NCI-H146 (cell line): Measurements from ENCODE around the gene INAFM2.

Source experiments
- DNase-seq: peaks from one replicate; lab custom pipeline; 2025; lab: John Stamatoyannopoulos, UW

The INAFM2 gene

DNA sequence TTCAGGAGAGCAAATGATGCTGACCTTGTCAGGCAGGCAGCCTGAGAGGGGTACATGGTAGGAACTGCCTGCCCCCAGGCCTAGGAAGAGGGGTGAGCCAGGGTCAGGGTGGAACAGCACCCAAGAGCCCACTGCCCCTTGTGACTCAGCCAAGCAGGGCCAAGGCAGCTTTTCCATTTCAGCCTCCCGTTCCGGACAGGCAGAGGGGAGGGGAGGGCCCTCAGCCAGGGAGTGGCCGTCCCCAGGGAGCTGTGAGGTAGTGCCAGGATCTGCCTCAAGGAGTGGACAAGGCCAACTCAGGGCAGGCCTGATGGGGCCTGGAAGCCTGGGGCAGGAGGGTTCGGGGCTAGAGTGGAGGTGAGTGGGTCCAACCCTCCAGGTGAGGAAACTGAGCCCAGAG lies 35.5 kb upstream of the INAFM2 start:
- no peak for DNase-seq

DNA sequence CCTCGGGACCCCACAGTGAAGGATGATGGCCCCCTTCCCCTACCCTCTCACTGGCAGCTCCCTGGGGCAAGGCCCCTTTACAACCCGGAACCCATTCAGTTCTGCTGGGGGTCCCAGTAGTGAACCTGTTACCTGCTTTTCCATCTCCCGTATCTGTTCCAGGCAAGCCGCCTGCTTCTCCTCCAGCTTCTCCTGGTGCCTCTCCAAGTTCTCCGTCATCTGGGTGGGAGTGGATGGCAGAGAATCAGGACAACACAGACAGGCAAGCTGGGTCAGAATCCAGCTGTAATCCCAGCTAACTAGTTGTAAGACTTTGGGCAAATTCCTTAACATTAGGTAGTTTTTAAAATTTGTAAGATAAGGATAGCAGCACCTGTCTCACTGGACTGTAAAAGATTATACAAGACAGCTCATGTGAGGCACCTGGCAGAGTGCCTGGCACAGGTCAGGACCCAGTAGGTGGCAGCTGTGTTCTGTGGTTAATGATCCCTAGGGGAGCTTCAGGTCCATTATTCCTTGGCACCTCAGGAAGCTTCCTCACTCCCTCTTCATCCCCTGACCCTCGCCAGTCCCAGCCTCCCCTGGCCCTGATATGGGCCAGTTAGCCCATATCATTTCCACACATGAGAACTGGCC lies 34.2 kb upstream of the INAFM2 start:
- DNase-seq = no peak

DNA sequence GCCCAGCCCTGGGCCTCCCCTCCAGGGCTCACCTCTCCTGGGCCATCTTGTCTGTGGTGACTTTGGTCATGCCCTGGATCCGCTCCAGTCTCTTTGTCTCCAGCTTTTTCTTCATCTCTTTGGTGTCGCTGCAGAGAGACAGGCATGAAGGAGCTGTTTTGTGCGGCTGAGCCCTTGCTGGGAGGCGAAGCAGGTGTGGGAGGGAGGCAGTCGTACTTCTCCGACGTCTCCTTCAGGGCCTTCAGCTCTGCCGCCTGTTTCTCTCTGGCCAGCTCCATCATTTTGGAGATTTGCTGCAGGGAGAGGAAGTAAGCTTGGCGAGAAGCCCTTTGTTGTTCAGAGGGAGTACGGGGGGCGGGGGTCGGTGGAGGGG lies 33.0 kb upstream of the INAFM2 start:
- no peak for DNase-seq

GRCh38 chr15:40290918-40291574 lies 32.4 kb upstream of the INAFM2 start:
- DNase-seq = peak; percentile 61

GRCh38 chr15:40292246-40292645 lies 31.2 kb upstream of the INAFM2 start:
- no peak for DNase-seq

- no peak for DNase-seq
Measured at GRCh38 chr15:40293006-40293405, 30.5 kb upstream of the INAFM2 start.

DNA sequence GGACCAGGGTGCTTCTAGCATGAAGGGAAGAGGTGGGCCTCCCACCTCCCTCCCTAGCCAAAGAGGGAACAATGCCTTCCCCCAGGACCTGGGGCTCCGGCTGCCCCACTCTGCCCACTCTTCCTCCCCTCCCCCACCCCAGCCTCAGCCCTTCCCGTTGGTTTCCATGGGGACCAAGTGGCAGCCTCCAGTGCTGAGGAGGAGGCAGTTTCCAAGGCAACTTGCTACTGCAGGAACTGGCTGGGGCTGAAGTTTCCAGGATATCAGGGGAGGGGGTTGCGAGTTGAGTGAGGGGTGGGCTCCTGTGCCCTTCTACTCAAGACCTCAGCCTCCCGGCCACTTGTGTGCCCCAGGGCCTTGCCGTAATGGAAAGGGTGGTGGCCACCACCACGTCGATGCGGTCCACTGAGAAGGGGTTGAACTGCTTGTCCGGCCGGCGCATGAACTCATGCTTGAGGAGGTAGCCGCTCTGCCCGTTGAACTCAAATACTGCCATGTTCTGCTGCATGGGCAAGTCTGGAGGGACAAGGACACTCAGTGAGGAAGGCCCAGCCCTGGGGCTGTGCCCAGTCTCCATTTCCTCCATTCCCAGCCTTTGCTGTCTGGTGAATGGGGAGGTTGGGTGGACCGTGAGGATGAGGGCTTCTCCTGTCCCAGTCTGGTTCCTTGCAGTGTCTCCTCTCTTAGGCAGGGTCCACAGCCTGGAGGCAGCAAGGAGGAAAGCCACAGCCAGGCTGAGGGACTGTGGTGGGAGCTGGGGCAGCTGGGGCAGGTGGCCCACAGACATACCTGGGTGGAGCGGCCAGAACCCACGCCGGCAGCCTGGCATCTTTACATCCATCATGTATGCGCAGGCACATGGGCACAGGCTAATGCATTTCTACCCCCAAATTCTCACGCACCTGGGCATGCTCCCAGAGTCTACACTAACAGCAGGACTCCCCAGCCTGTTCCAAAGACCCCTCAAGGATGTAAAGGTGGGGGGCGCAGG lies 29.3 kb upstream of the INAFM2 start:
- no peak for DNase-seq

DNA sequence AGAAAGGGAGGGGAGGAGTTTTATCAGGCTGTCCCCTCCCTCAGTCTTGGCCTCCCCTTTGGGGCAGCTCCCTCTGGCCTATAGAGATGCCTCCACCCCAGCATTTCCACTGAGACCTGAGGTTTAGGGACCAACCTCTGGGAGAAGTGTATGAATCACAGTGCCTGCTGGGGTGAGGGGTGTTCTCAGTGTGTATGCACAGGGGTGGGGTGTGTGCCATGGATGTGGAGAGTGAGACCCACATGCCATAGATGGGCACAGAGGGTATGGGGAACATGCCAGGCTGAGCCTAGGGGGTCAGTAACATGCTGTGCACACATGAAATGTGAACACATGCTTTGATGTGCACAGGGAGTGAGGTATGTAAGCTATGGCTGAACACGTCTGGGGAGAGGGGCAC lies 28.2 kb upstream of the INAFM2 start:
- no peak for DNase-seq

- no peak for DNase-seq
Measured at GRCh38 chr15:40295877-40296560, 27.5 kb upstream of the INAFM2 start.

DNA sequence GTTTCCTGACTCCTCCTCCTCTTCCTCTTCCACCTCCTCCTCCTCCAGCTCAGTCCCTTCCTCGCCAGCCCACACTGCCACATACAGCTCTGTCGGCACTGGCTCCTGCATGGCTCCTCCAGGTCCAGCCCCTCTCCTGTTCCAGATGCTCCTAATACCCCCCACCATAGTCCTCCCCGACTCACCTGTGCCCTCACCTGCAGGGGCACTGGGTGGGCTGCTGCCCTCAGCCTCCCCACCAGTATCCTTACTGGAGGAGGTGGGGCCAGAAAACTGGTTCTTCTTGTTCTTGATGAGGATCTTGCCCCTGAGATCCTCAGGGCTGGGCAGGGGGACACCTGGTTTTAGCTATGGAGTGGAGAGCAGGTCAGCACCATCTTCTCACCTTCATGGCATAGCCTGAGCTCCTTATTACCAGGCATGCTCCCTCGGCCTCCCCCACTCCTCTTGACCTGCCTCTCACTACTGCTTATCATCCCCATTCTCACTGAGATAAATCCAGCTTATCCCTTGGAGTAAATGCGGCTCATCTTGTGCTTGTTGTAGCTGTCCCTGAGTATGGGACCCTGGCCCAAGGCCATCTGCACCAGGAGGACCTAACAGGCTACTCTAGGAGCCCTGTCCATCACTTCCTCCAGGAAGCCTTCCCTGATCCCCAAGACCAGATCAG lies 26.8 kb upstream of the INAFM2 start:
- DNase-seq = no peak

DNA sequence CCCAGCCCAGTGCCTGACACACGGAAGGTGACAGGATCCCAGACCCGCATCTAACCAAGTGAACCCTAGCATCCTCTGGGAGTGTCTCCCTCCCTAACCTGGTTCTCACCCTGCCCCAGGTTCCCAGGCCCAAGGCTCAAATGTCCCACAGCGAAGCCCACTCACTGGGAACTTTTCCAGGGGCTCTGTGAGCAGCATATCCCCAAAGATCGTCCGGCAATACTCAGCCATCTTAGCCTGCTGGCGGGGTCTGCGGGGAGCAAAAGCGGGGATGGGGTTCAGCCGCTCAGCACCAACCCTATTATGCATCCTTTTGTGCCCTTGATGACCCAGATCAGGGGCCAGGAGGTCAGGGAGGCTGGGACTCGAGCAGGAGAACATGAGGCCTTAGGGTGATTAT lies 26.1 kb upstream of the INAFM2 start:
- no peak for DNase-seq

- peak; percentile 29 for DNase-seq
Measured at GRCh38 chr15:40298216-40298935, 25.1 kb upstream of the INAFM2 start.

DNA sequence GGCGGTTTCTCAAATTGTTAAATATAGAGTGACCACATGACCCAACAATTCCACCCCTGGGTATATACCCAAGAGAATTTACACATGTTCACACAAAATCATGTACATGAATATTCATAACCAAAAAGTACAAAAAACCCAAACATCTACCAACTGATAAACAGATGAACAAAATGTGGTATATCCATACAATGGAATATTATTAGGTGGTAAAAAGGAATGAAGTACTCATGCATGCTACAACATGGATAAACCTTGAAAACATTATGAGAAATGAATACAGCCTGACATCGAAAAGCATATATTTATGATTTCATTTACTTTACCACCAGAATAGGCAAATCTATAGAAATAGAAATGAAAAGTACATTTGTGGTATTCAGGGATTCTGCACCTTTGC lies 23.1 kb upstream of the INAFM2 start:
- no peak for DNase-seq

DNA sequence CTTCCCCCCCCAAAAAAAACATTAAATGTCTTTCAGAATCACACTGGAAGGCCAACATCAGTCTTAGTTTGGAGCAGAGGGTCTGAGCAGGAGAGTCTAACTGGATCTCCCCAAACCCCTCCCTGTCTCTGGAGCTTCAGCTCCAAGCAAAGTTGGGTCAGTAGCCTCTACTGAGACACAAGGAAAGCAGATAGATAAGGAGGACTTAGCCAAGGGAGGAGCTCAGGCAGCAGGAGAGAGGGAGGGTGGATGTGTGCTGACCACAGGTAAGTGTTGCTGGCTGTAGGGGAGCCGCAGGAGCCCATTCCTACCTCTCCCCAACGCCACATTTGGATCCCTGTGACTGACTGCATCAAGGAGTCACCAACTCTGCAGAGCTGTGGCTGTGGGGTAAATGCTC lies 22.7 kb upstream of the INAFM2 start:
- no peak for DNase-seq

DNA sequence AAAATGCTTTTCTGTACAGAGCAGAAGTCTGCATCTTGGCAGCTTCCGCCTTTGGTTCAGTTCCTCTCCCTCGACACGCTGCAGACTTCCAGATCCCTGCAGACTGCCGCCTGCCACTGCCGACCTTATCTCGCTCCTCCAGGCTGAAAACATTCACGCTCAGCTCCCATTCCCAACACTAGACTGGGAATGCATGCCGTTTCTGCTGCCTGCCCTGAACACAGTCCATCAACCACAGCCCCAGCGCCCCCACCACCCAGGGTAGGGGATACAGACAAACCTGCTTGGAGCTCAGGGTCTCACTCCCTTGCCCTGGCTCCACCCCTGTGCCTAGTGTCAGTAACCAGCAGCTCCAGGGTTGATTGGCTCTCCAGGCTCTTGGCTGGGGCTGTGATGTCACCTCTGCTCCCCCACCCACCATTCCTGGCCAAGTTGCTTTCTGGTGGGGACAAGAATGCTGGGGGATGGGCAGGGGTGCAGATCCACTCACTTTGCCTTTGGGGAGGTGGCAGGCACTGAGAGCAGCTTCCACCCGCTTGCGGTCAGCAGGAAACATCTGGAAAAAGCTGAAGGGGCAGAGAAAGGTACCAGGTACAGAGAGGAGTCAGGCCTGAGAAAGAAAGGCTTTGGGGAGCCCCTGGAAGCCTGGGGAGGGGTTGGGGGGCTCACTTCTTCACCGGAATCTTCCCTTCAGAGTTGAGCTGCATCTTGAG lies 21.9 kb upstream of the INAFM2 start:
- no peak for DNase-seq

DNA sequence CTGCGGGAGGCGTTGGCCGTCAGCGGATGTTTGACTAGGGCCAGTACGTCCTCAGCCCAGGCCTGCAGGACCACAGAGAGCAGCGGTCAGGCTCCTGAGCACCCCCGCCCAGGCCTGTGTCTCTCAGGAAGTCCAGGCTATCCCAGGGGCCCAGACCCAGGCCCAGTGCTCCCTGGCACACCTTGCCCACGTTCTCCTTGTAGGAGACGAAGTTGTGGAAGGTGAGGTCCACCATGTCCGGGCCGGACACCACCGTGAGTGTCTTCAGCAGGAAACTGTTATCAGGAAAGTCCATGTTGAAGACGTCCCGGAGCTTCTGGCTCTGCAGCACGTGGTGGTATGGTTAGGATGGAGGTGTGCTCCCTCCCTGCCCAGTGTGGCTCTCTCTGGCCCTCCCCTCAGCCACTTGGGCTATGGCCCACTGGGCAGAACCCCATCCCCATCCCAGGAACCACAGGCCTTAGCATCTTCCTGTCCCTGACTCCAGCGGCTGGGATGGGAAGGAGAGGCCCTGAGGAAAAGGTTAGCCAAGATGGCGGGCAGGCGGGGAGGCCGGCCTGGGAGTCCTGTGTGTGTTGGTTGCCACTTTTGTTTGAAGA lies 21.1 kb upstream of the INAFM2 start:
- DNase-seq = no peak

DNA sequence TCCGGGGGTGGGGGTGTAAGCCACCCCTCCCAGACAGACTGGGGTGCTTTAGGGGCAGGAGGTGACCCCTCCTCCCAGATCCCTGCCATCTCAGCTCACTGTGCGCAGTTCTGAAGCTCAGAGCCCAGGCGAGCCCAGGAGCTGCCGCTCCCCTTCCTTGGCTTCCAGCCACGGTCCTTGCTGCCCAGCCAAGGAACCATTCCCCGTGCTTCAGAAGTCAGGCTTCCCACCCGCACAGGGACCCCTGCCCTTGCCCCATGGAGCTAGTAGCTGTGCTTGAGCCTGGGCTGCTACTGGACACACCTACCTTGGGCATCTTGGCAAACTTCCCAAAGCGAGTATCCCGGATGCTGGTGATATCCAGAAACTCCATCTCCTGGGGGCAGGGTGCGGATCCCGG lies 20.5 kb upstream of the INAFM2 start:
- no peak for DNase-seq

DNA sequence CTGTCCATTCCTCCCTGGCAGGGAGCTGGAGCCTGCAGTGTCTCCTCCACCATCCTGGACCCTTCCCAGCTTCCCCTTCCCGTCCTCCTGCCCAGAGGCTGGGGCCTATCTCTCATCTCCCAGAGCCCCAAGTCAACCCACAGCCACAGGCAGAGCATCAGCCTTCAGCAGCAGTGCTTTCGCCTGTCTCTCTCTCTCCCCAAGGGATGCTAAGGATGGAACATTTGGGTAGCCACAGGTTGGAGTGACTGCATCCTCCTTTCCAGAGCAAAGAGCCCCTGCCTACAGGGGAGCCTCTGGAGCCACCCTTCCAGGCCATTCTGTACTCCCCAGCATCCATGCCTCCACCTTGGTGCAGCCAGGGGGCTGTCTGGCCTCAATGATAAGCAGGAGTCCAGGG lies 19.9 kb upstream of the INAFM2 start:
- DNase-seq = no peak

DNA sequence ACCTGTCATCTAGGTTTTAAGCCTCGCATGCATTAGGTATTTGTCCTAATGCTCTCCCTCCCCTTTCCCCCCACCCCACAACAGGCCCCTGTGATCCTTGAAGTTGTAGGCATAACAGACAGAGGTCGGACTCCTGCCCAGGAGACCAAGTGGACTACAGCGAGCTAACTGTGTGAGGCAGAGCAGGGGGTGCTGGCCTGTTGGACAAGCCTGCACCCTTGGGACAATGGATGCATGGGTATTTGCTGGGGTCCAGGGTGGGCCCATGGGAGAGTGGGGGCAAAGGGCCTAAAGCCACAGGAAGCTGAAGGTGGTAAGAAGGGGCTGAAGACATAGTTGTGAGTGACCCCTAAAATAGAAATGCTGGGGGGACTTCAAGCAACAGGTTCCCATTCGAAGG lies 18.2 kb upstream of the INAFM2 start:
- DNase-seq = no peak

DNA sequence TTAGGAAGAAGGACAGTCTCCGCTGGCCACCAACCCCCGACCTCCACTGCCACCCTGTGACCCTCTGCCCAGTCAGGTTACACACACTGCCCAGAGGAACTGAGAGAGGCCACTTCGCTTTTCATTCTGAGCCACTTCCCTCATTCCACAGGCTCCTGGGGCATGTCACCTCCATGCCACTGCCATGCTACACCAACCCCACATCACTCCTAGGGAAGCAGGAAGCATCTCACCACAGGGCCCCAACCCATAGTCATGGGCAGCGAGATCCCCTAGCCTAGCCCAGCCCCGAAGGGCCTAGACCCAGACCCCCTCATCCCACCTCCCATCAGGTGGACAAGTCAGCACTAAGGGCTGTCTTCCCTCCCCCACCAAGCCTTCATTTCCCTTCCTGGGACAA lies 17.1 kb upstream of the INAFM2 start:
- DNase-seq = no peak
